GM12872 (cell line): ENCODE measurements around the gene ANKRD31.

Experiments used
- TF ChIP-seq, protein P1 (sequence below): IDR thresholded peaks from 3 replicates; pipeline ENCODE4 v1.5.1; 2011; ENCODE audit warnings: low read depth, mild to moderate bottlenecking, low read length, moderate library complexity; ENCODE audit not compliant: insufficient read depth

The ANKRD31 gene

DNA sequence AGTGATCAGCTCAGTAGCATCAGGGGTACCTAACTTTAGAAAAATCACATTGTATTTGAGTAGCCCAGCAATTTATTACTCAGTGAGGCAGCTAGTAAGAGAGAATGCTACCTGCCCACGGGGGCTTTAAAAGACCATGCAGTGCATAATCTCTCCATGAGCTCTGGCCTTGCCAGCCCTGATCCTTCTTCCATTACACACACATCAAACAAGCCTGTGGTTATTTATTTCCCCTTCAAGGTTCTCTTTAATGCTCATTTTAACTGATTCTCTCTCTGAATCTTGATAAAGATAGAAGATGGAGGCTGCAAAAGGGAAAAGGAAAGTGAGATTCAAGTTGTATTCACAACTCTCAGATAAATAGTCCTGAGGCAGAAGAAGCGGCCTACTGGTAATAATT lies 22.3 kb downstream of the ANKRD31 start:
- TF ChIP-seq, protein P1, sequence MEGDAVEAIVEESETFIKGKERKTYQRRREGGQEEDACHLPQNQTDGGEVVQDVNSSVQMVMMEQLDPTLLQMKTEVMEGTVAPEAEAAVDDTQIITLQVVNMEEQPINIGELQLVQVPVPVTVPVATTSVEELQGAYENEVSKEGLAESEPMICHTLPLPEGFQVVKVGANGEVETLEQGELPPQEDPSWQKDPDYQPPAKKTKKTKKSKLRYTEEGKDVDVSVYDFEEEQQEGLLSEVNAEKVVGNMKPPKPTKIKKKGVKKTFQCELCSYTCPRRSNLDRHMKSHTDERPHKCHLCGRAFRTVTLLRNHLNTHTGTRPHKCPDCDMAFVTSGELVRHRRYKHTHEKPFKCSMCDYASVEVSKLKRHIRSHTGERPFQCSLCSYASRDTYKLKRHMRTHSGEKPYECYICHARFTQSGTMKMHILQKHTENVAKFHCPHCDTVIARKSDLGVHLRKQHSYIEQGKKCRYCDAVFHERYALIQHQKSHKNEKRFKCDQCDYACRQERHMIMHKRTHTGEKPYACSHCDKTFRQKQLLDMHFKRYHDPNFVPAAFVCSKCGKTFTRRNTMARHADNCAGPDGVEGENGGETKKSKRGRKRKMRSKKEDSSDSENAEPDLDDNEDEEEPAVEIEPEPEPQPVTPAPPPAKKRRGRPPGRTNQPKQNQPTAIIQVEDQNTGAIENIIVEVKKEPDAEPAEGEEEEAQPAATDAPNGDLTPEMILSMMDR, result no peak

DNA sequence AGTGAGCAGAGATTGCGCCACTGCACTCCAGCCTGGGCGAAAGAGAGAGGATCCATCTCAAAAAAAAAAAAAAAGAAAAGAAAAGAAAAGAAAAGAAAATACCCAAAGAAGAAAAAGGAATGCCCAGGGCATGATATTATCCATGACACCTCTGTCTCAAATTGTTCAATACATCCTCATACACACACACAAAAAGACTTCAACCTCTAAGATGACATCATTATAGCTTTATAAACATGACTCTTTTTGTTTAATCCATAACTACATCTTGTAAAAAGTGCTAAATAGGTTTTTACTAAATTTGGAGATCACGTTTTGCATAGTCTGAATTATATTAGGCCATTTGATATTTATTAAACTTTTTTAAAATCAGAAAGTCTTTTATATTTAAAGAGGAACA lies 33.1 kb downstream of the ANKRD31 start:
- TF ChIP-seq, protein P1, result no peak

DNA sequence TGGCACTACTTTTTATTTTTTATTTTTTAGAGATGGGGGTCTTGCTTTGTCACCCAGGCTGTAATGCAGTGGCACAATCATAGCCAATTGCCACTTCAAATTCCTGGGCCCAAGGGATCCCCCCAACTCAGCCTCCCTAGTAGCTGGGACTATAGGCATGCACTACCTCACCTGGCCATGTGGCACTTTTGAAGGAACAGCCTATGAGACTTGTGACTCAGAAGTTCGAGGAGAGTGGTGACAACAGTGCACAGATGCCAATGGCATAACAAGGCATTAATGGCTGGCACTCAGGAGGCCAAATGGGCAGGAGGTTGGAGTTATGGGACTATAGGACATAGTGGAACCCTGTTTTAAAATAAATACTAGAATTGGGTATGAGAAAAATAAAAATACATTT lies 33.7 kb downstream of the ANKRD31 start:
- TF ChIP-seq, protein P1, result no peak

DNA sequence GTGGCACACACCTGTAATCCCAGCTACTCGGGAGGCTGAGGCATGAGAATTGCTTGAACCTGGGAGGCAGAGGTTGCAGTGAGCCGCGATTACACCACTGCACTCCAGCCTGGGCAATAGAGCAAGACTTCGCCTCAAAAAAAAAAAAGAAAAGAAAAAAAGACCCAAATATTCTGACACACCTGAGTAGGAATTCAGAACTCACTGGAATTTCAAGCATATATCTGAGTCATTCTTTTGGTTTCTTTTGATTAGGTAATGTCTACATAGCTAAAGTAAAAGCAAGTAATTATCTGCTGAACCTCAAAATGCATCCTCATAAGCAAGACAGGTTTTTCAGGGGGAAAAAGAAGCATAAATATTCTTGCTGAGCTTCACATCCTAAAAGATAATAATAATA lies 35.9 kb downstream of the ANKRD31 start:
- TF ChIP-seq, protein P1, result no peak

DNA sequence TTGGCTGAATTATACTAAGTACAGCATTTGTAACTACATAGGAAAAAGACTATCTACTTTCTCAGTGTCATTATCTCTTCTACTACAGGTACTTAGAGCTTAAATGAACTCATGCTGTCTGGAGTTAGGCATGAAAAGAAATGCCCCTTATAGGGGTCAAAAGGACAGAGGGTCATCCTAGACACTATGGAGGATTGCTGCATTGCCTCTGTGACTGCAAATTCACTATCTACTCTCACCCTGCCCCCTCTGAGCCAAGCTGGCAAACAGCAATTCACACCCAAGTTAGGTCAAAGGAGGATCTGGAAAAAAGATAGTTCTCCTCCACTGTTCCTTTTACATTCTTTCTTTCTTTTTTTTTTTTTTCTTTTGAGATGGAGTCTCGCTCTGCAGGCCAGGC lies 36.7 kb downstream of the ANKRD31 start:
- TF ChIP-seq, protein P1, result no peak

DNA sequence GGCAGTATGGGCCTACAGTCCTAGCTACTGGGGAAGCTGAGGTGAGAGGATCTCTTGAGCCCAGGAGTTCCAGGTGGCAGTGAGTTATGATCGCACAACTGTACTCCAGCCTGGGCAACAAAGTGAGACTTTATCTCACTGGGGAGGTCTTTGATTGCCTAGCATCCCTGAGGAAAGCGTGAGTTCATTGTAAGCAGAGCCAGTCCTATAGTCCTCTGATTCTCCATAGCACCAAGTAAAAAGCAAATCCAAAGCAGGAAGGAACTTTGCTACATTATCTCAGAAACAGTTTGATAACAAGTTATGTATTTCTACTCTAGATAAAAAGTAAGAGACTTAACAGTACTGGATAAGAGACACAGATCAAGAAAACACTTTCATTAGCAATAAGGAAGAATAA lies 37.6 kb downstream of the ANKRD31 start:
- TF ChIP-seq, protein P1, result no peak

DNA sequence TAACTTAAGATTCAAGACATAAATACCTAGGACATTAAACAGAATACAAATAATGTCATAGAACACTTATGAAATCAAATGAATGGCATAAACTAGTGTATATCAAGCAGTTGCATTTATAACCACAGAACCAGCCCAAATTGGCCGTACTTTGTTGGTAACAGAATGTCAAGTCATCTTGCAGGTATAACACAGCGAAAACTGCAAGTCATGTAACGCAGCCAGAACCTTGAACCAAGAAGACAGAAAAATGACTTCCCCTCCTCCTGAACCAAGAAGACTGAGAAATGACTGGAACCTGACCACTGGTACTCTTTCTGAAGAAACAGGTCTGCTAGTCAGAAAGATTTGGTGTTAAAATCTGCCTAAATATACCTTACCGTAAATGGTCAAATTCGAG lies 38.9 kb downstream of the ANKRD31 start:
- TF ChIP-seq, protein P1, result no peak

DNA sequence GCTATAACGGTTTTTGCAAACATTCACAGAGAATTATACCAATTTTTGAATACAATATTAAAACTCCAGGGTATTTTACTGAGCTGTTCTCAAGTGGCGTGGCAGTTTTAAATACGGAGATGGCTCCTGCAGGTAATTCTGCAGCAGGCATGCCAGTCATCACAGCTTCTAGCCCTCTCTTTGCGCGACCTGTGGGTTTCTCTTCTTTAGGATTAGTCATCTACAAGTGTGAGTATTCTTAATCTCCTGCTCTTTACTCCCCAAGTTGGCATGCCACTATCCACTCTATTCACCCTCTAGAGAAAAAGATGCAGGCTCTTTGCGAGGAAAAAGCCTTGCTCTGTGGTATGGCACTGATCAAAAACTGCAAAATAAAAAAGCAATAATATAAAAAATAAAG lies 43.9 kb downstream of the ANKRD31 start:
- TF ChIP-seq, protein P1, result no peak
